ENCODE data around the gene STKLD1.

STKLD1 gene

GRCh38 chr9:133454943-133455673 is 78.9 kb downstream of the STKLD1 start:
- no peak overlapping the region for H3K4me3 ChIP-seq
- no peak overlapping the region for H3K27ac ChIP-seq

Data from skin epidermis (tissue), 12 donors.